Activated CD4-positive, alpha-beta T cell treated with anti-CD3 and anti-CD28 coated beads, Interleukin-2, amount 50 U/mL, for 4 hours (primary cell): ENCODE data around the gene SEMA7A.
A peak's percentile ranks its signal among the peaks of the same experiment; 100 is the strongest.
"Not testable (repeated sequence)": the region's sequence is repeated elsewhere in the genome, so short reads cannot be mapped to it uniquely, and the experiment has no call there.

Experiments used
- DNase-seq, 2 experiments: peaks; one replicate each; pipeline ENCODE4 v3.0.0-alpha.2; 2020

Gene SEMA7A

GRCh38 chr15:74399511-74400312 is 34.0 kb downstream of the SEMA7A start:
- peak; percentile 20 to 45 for DNase-seq

- DNase-seq: no peak
These were observed 34.7 kb downstream of the SEMA7A start for GRCh38 chr15:74399100-74399499.

- DNase-seq: no peak
These were observed 35.6 kb downstream of the SEMA7A start for GRCh38 chr15:74398183-74398582.

DNA sequence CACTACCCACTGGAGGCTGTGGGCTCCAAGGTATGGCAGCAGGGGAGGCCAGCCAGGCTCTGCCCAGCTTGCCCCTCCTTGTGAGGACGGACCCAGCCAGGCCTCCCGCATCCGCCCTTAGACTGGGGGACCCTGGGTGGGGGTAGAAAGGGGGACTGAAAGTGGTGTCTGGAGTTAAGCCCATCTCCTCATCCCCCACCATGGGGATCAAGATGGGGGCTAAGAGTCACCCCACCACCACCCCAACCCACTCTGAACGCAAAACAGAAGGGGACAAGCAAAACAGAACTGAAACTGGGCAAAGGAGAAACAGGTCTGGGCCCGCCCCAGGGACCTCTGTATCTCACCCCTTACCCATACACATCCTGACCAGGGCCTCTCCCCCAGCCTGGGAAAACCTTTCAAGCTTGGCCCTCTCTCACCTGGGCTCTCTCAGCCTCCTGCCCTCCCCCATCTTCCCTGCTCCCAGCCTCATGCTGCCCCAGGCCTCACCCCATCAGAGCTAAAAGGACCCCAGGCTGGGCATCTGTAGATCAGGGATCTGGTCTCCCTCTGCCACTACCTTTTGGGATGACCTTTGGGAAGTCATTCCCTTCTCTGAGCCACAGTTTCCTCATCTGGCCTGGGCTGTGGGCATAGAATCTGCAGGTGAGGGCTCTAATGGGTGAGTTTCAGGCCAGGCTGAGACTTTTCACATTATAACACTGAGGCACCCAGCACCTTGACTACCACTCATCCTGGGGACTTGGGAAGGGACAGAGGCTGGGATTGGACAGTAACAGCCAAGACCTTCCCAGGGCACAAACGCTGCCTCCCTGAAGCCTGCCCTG is 36.3 kb downstream of the SEMA7A start:
- DNase-seq: no peak

DNA sequence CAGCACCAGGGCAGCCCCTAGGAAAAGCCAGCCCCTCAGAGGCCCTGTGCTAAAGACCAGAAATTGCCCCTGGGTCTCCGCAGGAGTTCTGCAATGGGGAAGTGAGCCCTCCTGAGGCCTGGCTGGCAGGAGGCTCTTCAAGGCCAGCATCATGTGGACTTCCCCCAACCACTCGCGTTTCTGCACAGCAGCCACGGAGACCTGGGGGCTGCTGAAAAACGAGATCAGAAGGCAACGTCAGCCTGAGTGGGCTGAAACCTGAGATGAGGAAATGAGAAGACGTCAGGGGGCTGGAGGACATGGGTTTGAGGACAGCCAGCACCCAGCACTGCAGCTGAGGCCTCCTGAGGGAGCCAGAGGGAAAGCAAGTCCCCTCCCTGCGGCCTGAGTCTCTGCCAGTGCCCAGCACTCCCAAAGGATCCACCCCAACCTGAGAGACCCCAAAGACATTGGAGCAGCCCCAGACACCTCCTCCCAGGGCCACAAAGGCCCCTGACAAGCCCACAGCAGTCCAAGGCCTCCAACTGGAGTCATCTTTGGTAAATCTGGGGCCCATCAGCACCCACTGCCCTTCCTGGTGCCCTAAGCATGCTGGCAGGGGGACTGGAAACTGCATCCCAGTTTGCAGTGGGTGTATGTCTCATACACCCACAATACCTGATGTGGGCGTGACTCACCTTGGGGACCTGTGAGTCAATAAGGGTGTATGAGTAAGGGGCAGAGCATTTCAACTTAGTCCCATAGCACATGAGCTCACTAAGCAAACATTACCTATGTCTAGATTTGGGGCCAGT is 37.1 kb downstream of the SEMA7A start:
- peak; percentile 42 to 61 for DNase-seq

- DNase-seq: no peak
These were observed 37.7 kb downstream of the SEMA7A start for GRCh38 chr15:74396146-74396438.

DNA sequence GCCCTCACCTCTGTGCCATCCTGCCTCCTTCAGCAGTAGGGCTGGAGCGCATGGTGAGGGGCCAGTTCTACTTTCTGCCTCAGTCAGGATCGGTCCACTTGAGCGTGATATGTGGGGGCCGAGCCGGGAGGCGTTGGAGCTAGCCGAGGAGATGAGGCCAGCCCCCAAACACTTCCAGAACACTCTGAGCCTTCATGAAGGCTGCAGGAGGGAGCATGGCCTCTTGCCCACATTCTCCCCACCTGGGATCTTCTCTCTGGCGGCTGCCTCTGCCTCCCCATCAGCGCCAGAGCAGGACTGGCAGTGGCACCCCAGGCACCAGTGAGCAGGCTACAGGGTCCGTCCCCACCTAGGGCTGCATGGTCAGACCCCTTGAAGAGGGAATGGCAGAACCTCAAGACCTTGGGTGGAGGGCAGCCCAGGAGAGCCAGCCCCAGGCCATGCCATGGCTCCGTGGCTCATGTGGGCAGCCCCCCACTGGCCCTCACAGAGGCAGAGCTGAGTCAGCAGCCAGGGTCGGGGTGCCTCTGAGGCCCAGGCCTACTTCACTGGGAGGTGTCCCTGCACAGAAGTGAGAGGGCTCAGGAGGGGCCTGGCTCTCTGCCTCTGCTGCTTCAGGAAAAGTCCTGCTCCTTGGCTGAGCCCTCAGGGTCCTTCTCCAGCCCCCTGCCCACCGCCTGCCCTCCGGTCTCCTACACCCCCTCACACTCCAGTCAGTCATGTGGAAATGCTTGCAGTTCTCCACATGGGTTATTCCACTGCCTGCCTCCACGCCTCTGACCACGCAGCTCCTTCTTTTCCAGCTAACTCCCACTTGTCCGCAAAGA is 38.2 kb downstream of the SEMA7A start:
- no peak for DNase-seq

- DNase-seq: no peak
These were observed 39.5 kb downstream of the SEMA7A start for GRCh38 chr15:74394090-74394846.

- DNase-seq: no peak
These were observed 40.3 kb downstream of the SEMA7A start for GRCh38 chr15:74393423-74393822.

- no peak for DNase-seq
These were observed 40.9 kb downstream of the SEMA7A start for GRCh38 chr15:74392902-74393301.

DNA sequence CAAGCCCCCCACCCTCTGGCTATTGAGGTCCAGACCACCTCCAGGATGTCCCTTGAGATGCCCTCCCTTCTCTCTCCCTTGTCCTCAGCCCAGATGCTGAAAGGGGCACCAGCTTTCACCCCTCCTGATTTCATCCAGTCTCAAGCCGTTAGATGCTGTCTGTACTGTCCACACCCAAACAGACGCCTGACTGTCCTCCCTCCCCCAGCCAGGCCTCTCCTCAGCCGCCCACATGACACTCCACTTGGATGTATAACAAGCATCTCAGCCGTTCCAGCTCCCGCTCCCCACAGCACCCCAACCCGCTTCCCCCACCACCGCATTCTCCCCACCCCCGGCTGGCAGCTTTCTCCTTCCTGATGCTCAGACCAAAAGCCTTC is 41.3 kb downstream of the SEMA7A start:
- no peak for DNase-seq

DNA sequence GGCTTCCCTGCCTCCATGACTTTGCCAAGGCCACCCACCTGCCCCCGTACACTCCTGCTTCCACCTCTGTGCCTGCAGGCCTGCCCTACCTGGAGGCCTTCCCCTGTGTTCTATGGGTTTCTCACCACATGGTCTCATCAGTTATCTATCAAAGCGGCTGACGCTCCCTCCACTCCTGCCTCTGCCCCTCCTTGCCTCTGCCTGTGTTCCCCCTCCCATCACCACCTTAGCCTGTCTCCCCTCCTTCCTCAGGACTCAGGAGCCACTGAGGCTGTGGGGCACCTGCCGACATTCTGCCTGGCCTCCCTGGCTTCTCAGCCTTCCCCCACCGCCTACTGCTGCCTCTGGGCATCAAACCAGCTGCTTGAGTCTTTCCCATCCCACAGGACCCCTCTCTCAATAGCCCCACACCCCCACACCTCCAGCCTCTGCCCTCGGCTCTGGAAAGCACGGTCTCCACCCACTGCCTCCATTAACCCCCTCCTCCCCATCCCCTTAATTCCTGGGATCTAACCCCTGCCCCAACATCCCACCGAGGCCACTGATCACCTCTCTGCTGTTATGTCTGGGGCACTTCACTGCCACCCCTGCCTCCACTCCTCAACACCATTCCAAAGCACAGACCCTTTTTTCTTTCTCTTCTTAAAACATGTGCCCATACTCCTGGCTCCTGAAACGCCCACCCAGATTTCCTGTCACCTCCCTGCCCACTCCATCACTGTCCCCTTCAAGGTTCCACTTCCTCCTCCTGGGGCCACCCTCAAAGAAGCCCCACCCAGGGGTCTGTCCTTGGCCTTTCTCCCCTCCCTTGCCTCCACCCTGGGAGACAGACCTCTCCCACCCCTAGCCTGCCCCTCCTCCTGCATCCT is 41.9 kb downstream of the SEMA7A start:
- DNase-seq: no peak

DNA sequence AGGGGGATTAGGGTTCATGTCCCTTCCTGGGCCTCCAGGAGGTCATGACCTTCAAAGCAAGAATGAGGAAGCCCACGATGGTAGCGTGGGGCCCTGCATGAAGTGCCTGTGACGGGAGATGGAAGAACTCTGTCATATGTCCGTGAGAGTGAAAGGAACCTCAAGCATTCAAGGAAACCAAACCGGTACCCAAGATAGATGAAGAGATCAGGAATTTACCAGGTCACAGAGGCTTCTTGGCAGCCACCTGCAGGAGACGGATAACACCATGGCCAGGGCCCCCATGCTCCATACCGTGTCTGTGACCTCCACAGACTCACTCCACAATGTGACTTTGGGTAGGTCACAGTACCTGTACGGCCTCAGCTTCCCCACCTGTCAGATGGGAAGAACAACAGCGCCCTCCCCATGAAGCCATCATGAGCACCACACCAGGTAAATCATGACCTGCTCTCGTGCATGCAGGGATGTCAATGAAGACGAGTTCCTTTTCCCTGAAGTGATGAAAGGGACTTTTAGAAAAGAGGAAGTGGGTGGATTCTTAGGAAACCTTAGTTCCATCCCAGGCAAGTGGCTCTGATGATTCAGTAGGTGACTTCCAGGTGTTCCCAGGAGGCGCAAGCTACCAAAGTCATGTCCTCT is 43.0 kb downstream of the SEMA7A start:
- no peak for DNase-seq

- DNase-seq: not testable (repeated sequence)
These were observed 43.6 kb downstream of the SEMA7A start for GRCh38 chr15:74390049-74390646.

GRCh38 chr15:74389241-74390048 is 44.3 kb downstream of the SEMA7A start:
- DNase-seq: no peak

DNA sequence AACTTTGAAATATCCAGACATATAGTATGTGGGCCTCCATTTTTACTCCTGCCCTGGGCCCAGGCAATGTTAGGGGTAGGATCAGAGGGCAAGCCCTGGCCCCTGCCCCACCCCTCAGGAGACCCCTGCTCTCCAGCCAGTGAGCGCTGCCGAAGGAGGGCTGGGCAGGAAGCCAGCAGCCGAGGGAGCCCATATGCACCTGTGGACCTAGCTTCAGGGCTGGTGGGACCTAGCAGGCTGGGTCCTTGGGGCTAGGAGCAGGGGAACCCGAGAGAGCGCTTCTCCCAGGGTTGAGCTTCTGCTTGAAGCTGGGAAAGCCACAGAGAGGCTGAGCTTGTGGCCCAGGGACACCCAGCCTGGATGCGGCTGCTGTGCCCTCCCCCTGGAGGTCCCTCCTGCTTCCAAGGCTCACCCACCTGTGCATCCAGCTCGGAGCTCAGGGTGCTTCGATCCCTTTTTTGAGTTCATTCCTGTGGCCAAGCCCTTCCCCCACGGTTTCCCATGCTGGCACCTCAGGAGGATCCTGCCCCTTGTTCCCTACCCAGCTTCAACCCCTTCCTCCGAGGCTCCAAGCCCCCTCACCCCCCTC is 45.3 kb downstream of the SEMA7A start:
- no peak for DNase-seq

- no peak for DNase-seq
These were observed 46.0 kb downstream of the SEMA7A start for GRCh38 chr15:74387621-74388362.

DNA sequence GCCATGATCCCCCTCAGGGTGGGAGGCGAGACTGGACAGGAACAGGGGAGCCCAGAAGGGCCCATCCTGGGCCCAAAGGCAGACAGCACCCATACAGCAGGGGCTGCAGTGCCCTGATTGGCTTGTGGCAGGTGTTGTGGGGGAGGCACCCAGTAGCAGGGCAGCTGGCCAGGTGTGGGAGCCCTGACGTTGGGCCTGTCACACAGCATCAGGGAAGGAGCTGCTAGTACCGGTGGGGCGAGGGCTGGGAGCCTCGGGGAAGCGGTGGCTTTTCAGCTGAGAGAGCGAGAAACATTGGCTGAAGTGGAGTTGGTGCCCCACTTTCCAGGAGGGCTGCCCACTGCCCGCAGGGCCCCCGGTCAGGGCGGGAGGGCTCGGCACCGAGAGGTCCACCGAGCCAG is 46.6 kb downstream of the SEMA7A start:
- no peak for DNase-seq
